ENCODE data around the gene TOX2. TPM values are rescaled to one million over a fixed set of nuclear protein-coding genes. Genes with fewer than 3 reads are reported as not detected.

The TOX2 gene
- total RNA-seq, 1 experiment from 2014 or later: 117 TPM

GRCh38 chr20:44052166-44052565, 137.5 kb downstream of the TOX2 start:
- H3K4me3 ChIP-seq (ENCODE audit: low read depth, low read length, poor library complexity, severe bottlenecking): no peak overlapping the region
- CTCF ChIA-PET: no interaction called here
- no TSS peak for BruUV-seq (replicated peaks)
- no peak overlapping the region for H3K27ac ChIP-seq (ENCODE audit: low read depth, low read length, poor library complexity, severe bottlenecking)
- H3K4me1 ChIP-seq (ENCODE audit: insufficient read depth, low read length, poor library complexity, severe bottlenecking): no peaks in the 10 kb centered on the region
- peaks cover 1% of the 10 kb centered on the region for H3K9me3 ChIP-seq (ENCODE audit: low read depth, low read length, poor library complexity, severe bottlenecking)
- POLR2A ChIA-PET (ENCODE audit: low non-redundant PET): no interaction called here
- H3K27me3 ChIP-seq (replicated peaks; ENCODE audit: insufficient read depth, low read depth, low read length, poor library complexity): no peaks in the 10 kb centered on the region
- intact Hi-C loops (cut with micrococcal nuclease; ENCODE audit: unreplicated experiment): no loop called here
- no peak for TF ChIP-seq EZH2 (IDR thresholded peaks at IDR 0.05; ENCODE audit: borderline replicate concordance, low read depth, low read length, poor library complexity, severe bottlenecking)
- TF ChIP-seq, protein P1, sequence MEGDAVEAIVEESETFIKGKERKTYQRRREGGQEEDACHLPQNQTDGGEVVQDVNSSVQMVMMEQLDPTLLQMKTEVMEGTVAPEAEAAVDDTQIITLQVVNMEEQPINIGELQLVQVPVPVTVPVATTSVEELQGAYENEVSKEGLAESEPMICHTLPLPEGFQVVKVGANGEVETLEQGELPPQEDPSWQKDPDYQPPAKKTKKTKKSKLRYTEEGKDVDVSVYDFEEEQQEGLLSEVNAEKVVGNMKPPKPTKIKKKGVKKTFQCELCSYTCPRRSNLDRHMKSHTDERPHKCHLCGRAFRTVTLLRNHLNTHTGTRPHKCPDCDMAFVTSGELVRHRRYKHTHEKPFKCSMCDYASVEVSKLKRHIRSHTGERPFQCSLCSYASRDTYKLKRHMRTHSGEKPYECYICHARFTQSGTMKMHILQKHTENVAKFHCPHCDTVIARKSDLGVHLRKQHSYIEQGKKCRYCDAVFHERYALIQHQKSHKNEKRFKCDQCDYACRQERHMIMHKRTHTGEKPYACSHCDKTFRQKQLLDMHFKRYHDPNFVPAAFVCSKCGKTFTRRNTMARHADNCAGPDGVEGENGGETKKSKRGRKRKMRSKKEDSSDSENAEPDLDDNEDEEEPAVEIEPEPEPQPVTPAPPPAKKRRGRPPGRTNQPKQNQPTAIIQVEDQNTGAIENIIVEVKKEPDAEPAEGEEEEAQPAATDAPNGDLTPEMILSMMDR (conservative IDR thresholded peaks at IDR 0.05; ENCODE audit: low read depth, low read length): no peak
- DNase-seq (ENCODE audit: low spot score): no peak
- peaks cover 48% of the 10 kb centered on the region for H3K36me3 ChIP-seq (ENCODE audit: insufficient read depth, low read length, poor library complexity, severe bottlenecking)

GRCh38 chr20:44053046-44053445, 138.4 kb downstream of the TOX2 start:
- intact Hi-C loops (cut with micrococcal nuclease; ENCODE audit: unreplicated experiment): no loop called here
- H3K9me3 ChIP-seq (ENCODE audit: low read depth, low read length, poor library complexity, severe bottlenecking): peaks cover 10% of the 10 kb centered on the region
- CTCF ChIA-PET: no interaction called here
- TF ChIP-seq, protein P1 (conservative IDR thresholded peaks at IDR 0.05; ENCODE audit: low read depth, low read length): no peak
- TF ChIP-seq EZH2 (IDR thresholded peaks at IDR 0.05; ENCODE audit: borderline replicate concordance, low read depth, low read length, poor library complexity, severe bottlenecking): no peak
- H3K4me1 ChIP-seq (ENCODE audit: insufficient read depth, low read length, poor library complexity, severe bottlenecking): no peaks in the 10 kb centered on the region
- POLR2A ChIA-PET (ENCODE audit: low non-redundant PET): no interaction called here
- H3K36me3 ChIP-seq (ENCODE audit: insufficient read depth, low read length, poor library complexity, severe bottlenecking): peaks cover 56% of the 10 kb centered on the region
- no peak overlapping the region for H3K4me3 ChIP-seq (ENCODE audit: low read depth, low read length, poor library complexity, severe bottlenecking)
- no peaks in the 10 kb centered on the region for H3K27me3 ChIP-seq (replicated peaks; ENCODE audit: insufficient read depth, low read depth, low read length, poor library complexity)
- H3K27ac ChIP-seq (ENCODE audit: low read depth, low read length, poor library complexity, severe bottlenecking): no peak overlapping the region
- no peak for DNase-seq (ENCODE audit: low spot score)
- no TSS peak for BruUV-seq (replicated peaks)

DNA sequence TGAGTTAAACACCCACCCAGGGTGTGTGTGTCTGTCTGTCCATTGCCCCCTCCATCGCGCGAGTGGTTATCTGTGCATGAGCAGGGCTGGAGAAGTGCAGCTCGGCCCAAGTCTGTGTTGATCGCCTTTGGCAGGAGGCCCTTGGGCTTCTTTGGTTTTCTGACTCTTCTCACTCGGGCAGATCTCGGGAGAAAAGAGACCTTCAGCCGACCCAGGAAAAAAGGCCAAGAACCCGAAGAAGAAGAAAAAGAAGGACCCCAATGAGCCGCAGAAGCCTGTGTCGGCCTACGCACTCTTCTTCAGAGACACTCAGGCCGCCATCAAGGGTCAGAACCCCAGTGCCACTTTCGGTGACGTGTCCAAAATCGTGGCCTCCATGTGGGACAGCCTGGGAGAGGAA, 139.5 kb downstream of the TOX2 start:
- peaks cover 64% of the 10 kb centered on the region for H3K36me3 ChIP-seq (ENCODE audit: insufficient read depth, low read length, poor library complexity, severe bottlenecking)
- TF ChIP-seq EZH2 (IDR thresholded peaks at IDR 0.05; ENCODE audit: borderline replicate concordance, low read depth, low read length, poor library complexity, severe bottlenecking): no peak
- TF ChIP-seq, protein P1 (conservative IDR thresholded peaks at IDR 0.05; ENCODE audit: low read depth, low read length): no peak
- H3K9me3 ChIP-seq (ENCODE audit: low read depth, low read length, poor library complexity, severe bottlenecking): peaks cover 16% of the 10 kb centered on the region
- ChIA-PET POLR2A (ENCODE audit: low non-redundant PET) (no interaction called here), CTCF (no interaction called here)
- intact Hi-C loops (cut with micrococcal nuclease; ENCODE audit: unreplicated experiment): no loop called here
- no peak for DNase-seq (ENCODE audit: low spot score)
- no peak overlapping the region for H3K27ac ChIP-seq (ENCODE audit: low read depth, low read length, poor library complexity, severe bottlenecking)
- no peaks in the 10 kb centered on the region for H3K27me3 ChIP-seq (replicated peaks; ENCODE audit: insufficient read depth, low read depth, low read length, poor library complexity)
- BruUV-seq (replicated peaks): no TSS peak
- H3K4me3 ChIP-seq (ENCODE audit: low read depth, low read length, poor library complexity, severe bottlenecking): no peak overlapping the region
- H3K4me1 ChIP-seq (ENCODE audit: insufficient read depth, low read length, poor library complexity, severe bottlenecking): no peaks in the 10 kb centered on the region

All from A673 (cell line).